Liver (tissue), 3 donors: Measurements from ENCODE around the gene PAPSS1.

Experiments
- EGR1 ChIP-seq, 2 donors: IDR thresholded peaks; 2 replicates each; pipeline ENCODE4 v1.6.1; 2016 to 2018; ENCODE audit warnings: antibody characterized with exemption in 2 of 2, low read depth in 2 of 2
- GABPA ChIP-seq, 2 donors: IDR thresholded peaks in 1 of 2; conservative IDR thresholded peaks in 1 of 2; 2 replicates each; pipeline ENCODE4 v1.6.1; 2016; ENCODE audit warnings: antibody characterized with exemption in 2 of 2, mild to moderate bottlenecking in 1 of 2, moderate library complexity in 1 of 2
- HNF4A ChIP-seq, 2 donors: conservative IDR thresholded peaks; 2 replicates each; pipeline ENCODE4 v1.6.1; 2016; ENCODE audit warnings: antibody characterized with exemption in 2 of 2, mild to moderate bottlenecking in 2 of 2
- JUND ChIP-seq, 2 donors: IDR thresholded peaks; 2 replicates each; pipeline ENCODE4 v1.6.1; 2016; ENCODE audit warnings: antibody characterized with exemption in 2 of 2
- MAX ChIP-seq: IDR thresholded peaks from 2 replicates; pipeline ENCODE4 v1.6.1; 2016; ENCODE audit warnings: antibody characterized with exemption
- RAD21 ChIP-seq, 2 donors: IDR thresholded peaks; 2 replicates each; pipeline ENCODE4 v1.6.1; 2016; ENCODE audit warnings: antibody characterized with exemption in 2 of 2, mild to moderate bottlenecking in 2 of 2
- REST ChIP-seq: IDR thresholded peaks from 2 replicates; pipeline ENCODE4 v1.6.1; 2016; ENCODE audit warnings: antibody characterized with exemption, mild to moderate bottlenecking
- RXRA ChIP-seq, 2 donors: IDR thresholded peaks; 2 replicates each; pipeline ENCODE4 v1.6.1; 2017 to 2018; ENCODE audit warnings: antibody characterized with exemption in 2 of 2, mild to moderate bottlenecking in 1 of 2
- TAF1 ChIP-seq: conservative IDR thresholded peaks from 2 replicates; pipeline ENCODE4 v1.6.1; 2016; ENCODE audit warnings: antibody characterized with exemption, mild to moderate bottlenecking
- YY1 ChIP-seq: IDR thresholded peaks from 2 replicates; pipeline ENCODE4 v1.6.1; 2016; ENCODE audit warnings: antibody characterized with exemption, mild to moderate bottlenecking
- TF ChIP-seq, protein P1 (sequence below): fragments of 150-350 bp; IDR thresholded peaks from 2 replicates; pipeline ENCODE4 v1.5.1; 2017; ENCODE audit warnings: improper control_type of control experiment, low read depth, low read length; ENCODE audit not compliant: missing input control
- TF ChIP-seq, protein P2 (sequence below): IDR thresholded peaks from 2 replicates; pipeline ENCODE4 v1.6.1; 2016; ENCODE audit warnings: antibody characterized with exemption
- donor health status: healthy.
- donor health status: healthy.

- TF ChIP-seq, protein P1, sequence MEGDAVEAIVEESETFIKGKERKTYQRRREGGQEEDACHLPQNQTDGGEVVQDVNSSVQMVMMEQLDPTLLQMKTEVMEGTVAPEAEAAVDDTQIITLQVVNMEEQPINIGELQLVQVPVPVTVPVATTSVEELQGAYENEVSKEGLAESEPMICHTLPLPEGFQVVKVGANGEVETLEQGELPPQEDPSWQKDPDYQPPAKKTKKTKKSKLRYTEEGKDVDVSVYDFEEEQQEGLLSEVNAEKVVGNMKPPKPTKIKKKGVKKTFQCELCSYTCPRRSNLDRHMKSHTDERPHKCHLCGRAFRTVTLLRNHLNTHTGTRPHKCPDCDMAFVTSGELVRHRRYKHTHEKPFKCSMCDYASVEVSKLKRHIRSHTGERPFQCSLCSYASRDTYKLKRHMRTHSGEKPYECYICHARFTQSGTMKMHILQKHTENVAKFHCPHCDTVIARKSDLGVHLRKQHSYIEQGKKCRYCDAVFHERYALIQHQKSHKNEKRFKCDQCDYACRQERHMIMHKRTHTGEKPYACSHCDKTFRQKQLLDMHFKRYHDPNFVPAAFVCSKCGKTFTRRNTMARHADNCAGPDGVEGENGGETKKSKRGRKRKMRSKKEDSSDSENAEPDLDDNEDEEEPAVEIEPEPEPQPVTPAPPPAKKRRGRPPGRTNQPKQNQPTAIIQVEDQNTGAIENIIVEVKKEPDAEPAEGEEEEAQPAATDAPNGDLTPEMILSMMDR = no peak
- TF ChIP-seq JUND (IDR thresholded peaks at IDR 0.05) (no peak), YY1 (no peak), TAF1 (no peak), MAX (no peak), REST (no peak), GABPA (IDR thresholded peaks at IDR 0.05 in 1 of 2, conservative IDR thresholded peaks at IDR 0.05 in 1 of 2) (no peak), RAD21 (IDR thresholded peaks at IDR 0.05) (no peak), RXRA (IDR thresholded peaks at IDR 0.05) (no peak), EGR1 (IDR thresholded peaks at IDR 0.05; ENCODE audit: low read depth in 2 of 2) (no peak), HNF4A (conservative IDR thresholded peaks at IDR 0.05) (no peak)
- TF ChIP-seq, protein P2, sequence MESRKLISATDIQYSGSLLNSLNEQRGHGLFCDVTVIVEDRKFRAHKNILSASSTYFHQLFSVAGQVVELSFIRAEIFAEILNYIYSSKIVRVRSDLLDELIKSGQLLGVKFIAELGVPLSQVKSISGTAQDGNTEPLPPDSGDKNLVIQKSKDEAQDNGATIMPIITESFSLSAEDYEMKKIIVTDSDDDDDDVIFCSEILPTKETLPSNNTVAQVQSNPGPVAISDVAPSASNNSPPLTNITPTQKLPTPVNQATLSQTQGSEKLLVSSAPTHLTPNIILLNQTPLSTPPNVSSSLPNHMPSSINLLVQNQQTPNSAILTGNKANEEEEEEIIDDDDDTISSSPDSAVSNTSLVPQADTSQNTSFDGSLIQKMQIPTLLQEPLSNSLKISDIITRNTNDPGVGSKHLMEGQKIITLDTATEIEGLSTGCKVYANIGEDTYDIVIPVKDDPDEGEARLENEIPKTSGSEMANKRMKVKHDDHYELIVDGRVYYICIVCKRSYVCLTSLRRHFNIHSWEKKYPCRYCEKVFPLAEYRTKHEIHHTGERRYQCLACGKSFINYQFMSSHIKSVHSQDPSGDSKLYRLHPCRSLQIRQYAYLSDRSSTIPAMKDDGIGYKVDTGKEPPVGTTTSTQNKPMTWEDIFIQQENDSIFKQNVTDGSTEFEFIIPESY = no peak
These were observed 55.0 kb downstream of the PAPSS1 start for GRCh38 chr4:107665001-107665400.
